ENCODE results near the gene GADD45B.

GADD45B gene, protein sequence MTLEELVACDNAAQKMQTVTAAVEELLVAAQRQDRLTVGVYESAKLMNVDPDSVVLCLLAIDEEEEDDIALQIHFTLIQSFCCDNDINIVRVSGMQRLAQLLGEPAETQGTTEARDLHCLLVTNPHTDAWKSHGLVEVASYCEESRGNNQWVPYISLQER

DNA sequence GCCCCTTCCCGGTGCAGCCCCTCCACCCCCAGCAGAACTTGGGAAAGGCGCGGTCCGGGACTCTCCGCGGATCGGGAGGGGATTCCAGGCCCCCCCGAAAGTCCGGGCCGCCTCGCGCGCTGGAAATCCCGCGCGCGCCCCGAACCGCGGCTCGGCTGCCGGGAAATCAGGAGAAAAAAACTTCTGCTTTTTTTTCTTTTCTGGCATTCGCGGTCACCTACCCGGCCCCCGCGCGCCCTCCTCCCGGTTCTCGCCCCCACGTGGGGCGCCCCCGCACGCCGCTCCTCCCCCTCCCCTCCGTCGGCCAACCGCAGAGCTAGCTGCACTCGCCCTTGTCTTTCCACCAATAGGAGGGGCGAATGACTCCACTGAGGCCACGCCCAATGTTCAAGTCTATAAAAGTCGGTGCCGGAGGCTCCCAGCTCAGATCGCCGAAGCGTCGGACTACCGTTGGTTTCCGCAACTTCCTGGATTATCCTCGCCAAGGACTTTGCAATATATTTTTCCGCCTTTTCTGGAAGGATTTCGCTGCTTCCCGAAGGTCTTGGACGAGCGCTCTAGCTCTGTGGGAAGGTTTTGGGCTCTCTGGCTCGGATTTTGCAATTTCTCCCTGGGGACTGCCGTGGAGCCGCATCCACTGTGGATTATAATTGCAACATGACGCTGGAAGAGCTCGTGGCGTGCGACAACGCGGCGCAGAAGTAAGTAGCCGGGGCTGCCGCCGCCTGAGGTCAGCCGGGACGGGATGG lies at the start of gene GADD45B:
Gene GADD45B (plus strand): TSS at position 426 of the 749 bp plus-strand sequence. CDS start 232 bp downstream, at position 658.
- DNase-seq (ENCODE audit: low read depth): peak; percentile 99

DNA sequence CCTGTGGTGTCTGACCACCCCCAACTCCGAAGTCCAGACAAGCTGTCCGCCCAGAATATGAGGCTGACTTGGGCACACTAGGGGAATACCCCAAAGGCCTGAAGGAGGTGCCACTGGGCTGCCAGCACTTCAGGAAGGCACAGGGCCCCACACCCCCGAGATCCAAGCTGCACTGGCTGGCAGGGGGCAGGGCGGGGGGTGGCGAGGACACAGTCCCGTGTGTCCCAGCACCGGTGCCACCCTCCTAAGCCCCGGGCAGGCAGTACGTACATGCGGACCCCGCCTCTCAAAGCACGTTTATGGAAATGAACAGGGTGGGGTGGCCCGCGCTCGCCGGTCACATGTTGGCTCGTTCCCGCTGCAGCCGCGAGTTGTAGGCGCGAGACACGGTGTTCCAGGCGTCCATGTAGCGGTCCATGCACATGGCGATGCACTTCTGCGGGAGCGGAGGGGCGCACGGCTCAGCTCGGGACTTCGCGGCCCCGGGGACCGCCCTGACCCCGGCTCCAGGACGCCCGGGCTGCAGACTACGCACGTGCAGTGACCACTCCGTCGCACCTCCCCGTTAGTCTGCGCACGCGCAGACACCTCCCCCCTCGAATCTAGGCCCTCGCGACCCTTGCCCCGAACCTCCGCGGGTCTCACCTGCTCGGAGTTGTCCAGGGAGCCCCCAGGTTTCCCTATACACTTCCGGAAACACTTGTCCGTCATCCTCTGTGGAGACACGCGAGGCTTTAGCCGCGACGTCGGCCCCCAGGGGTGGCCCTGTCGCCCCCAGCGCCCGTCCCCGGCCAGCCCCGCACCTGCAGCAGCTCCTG lies 49.1 kb upstream of the GADD45B start:
- DNase-seq (ENCODE audit: low read depth): peak; percentile 63

DNA sequence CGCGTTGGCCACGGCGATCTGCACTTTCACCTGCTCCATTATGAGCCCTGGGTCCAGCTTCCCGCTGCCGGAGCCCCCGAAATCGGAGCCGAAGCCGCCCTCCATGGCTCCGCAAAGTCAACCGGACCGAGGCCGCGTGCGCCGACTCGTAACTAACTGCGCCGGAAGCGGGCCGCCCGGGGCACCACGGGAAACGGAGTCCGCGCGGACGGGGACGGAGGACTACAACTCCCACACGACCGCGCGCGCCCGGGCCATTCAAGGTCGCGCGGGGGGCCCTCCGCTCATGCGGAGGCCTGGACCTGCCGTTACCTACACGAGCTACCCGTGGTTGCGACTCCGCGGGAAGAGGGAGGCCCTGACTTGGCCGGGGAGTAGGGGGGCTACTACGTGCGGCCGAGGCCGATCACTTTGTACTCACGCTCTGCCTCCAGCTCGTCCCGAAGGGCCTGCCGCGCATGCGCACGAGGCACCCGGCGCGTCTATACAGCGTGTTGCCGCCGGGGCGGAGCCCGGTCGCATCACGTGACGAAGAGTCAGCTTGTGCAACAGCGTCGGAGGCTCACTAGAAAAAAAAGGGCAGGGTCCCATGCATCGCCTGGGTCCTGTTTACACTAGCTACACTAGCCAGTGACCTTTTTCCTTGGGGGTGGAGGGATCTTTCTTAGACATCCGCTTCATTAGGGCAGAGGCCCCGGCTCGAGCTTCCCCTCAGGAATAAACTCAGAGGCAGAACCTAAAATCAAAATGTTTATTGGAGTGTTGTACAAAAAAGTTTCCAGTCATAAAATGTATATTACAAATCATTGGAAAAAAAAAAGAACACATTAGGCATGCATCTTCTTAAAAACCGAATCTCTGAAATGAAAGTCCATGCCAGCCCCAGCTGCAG lies 48.3 kb upstream of the GADD45B start, which contains the start of gene TIMM13:
Gene TIMM13 (minus strand): TSS at position 158 of the 892 bp plus-strand sequence. CDS start 53 bp downstream, at position 105.
- peak; percentile 96 for DNase-seq (ENCODE audit: low read depth)

DNA sequence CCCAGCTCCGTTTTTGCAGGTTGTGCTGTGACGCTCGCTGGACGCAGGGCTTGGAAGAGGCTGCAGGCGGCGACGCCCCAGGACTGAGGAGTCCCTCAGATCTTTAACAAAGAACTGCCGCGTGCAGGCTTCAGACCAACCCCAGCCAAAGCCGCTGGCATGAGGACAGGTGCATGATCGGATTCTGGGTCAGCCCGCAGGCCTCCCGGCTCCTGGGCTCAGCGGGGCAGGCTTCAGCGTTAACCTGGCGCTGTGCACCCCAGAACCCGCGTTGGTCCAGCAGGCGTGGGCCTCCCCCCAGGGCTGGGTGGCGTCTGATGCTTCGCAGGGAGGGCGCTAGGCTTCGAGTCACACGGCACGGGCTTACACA lies 47.6 kb upstream of the GADD45B start:
- peak; percentile 45 for DNase-seq (ENCODE audit: low read depth)

DNA sequence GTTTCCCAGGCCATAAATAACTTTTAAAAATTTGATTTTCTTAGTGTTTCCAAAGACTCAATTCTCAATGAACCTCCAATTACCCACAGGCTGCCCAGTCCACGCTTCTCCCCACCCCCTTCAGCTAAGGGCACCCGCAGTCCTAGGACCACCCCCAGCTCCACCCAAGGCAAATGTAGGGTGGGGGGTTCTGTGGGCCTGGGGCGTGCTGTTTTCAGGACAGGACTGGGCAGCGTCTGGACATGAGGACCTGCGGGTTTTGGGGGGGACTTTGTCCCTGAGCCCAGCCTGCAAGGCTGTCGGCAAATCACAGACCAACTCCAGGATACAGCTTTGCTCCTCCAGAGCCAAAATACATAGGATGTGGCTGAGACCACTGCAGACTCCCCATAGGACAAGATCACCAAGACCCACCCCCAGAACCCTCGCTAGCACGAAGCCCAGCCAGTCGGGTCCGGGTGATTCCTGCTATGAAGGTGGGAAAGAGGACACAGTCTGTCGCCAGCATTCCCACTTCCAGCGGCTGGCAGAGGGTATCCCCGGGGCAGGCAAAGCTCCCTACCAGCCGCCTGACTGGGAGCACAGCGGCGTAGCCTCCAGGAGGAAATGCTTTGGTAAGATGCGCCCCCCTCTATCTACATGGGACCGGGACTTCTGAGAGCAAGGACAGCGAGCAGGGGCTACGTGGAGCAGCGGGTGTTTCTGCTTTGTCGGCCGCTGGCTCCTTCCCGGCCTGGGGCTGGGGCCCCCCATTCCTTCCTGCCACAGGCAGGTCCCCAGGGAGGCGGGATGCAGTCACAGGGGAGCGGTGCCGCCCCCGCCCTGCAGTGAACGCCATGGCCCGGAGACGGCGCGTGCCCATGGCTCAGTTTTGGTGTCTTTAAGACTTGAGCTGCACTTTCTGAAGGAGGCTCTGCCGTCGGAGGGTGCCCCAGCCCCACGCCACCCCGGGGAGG lies 46.9 kb upstream of the GADD45B start:
- no peak for DNase-seq (ENCODE audit: low read depth)

DNA sequence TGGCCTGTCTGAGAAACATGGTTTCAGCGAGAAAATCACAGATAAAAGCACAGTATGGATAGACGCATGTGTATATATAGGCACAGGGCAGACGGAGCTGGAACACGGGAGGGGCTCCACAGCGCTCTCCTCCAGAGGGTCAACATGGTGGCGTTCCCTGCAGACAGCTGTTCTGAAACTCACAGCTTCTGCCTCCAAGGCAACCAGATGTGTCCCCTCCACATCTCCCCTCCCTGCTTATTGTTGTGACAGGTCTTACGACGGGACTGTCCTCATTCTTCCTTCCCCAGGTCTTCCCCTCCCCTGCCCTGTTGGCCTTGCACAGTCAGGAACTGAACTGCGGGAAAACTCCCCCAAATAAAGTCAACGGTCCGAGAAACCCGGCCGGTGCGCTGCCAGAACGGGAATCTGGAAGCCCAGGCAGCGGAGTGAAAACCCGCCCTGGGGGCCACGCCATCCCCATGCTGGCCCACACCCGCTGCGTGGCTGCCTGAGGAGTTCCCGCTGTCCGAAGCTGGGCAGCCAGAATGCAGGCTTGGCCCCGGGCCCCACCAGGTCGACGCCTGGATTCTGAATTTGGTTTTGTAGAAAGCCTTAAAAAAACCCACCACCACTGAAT lies 45.9 kb upstream of the GADD45B start:
- no peak for DNase-seq (ENCODE audit: low read depth)

DNA sequence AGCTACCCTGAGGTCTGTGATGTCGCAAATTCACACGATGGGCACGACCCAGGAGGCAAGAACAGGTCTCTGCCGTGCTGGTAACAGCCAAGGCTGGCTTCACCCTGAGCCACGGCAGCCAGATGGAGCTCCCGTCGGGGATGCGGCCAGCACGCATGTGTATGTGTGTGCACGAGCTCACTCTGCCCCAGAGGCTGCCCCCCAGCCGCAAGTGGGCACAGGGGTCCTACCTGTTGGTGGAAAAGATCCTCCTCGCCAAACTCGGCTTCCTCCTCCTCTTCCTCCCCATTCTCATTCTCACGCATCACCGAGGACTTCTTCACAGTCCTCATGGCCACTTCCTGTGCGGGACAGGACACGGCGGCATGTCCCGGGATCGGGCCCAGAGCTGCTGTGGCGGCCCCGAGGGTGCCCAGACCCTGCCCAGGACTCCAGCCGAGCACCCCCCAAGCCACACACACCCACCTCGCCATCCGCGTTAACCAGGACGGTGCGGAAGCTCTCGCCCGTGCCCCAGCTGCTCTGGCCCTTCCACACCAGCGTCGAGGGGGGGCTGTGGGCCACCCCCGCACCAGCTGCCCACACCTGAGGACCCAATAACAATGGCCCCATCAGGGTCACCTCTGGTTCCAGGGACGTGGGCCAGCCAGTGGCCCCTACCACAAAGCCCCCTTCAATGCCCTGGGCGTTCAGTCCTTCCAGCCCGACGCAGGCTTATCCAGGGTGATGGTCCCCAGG lies 44.4 kb upstream of the GADD45B start:
- no peak for DNase-seq (ENCODE audit: low read depth)

DNA sequence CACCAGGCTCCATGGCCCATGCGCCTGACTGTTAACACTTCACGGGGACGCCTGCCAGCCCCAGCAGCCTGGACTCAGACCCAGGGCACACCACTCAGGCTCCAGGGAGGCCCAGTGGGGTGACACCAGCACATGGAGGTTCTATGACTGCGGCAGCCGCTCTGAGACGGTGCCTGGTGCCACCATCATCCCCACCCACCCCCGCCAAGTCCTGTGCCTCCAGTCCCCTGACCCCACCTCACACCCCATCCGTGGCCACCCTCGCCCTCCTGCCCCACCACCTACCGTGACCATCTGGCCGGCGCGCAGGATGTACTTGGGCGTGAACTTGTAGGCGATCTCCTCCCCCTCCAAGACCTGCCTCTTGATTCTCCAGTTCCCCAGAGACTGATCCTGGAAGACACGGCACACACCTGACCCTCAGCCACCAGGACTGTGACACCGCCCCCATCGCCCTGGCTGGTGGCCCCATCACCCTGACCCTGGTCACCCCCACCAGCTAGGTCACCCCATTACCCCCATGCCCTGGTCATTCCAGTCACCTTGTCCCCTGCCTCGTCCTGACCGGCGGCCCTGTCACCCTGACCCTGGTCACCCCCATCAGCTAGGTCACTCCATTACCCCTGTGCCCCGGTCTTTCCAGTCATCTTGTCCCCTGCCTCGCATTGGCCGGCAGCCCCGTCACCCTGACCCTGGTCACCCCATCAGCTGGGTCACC lies 43.6 kb upstream of the GADD45B start:
- DNase-seq (ENCODE audit: low read depth): no peak

DNA sequence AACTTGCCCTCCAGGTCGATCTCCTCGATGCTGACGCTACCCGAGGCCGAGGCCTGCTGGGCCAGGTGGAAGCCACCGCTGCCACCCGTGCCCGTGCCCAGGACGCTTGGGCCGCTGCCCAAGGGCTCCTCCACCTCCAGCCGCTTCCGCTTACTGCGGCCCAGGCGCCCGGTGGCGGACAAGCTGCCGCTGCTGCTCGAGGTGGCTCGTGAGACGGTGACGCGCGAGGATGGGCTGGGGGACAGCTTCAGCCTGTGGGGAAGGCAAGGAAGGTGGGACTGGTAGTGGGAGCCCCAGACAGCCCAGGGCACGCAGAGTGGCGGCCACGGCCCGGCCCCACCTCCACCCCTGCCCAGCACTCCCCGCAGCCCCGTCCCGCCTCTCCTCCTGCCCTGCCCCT lies 42.1 kb upstream of the GADD45B start:
- no peak for DNase-seq (ENCODE audit: low read depth)

DNA sequence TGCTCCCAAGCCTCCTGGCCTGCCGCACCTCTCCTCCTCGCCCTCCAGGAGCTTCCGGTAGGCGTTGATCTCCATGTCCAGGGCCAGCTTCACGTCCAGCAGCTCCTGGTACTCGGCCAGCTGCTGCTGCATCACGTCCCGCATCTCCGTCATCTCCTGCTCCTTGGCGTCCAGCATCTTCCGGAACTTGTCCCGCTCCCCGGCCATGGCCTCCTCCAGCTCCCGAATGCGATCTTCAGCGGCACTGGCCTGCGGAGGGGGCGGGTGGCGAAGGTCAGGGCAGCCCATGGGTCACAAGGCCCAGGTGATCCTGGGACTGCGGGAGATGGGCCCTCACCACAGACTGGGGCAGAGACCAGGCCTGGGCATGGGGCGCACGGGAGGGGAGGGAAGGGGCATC lies 41.7 kb upstream of the GADD45B start:
- DNase-seq (ENCODE audit: low read depth): no peak

DNA sequence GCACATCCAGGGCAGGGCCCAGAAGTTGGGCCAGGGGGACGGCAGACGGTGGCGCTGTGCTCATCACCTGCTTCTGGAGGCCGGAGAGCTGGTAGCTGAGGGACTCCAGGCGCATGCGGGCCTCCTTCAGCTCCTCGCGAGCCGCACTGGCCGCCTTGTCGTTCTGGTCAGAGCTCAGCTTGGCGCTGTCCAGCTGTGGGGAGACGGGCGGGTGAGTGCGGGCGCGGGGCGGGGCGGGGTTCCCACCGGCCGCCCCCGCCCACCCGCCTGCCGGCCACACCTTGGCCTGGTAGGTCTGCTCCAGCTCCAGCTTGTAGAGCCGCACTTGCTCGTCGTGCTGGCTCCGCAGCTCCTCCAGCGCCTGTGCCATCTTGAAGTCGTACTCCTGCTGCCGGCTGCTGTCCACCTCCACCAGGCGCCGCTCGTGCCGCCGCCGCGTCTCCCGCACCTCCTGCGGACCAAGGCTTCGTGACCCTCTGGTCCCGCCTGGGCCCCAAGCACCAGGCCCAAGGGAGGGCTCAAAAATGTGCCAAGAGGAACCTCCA lies 41.1 kb upstream of the GADD45B start:
- no peak for DNase-seq (ENCODE audit: low read depth)

DNA sequence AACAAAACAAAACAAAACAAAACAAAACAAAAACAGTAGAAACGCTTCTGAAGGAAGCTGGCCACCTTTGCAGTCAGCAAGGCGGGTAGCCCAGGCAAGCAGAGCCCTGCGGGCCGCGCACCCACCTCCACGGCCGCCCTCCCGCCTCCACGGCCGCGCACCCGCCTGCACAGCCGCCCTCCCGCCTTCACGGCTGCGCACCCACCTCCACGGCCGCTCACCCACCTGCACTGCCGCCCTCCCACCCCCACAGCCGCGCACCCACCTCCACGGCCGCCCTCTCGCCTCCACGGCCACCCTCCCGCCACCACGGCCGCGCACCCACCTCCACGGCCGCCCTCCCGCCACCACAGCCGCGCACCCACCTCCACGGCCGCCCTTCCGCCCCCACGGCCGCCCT lies 39.5 kb upstream of the GADD45B start:
- no peak for DNase-seq (ENCODE audit: low read depth)

DNA sequence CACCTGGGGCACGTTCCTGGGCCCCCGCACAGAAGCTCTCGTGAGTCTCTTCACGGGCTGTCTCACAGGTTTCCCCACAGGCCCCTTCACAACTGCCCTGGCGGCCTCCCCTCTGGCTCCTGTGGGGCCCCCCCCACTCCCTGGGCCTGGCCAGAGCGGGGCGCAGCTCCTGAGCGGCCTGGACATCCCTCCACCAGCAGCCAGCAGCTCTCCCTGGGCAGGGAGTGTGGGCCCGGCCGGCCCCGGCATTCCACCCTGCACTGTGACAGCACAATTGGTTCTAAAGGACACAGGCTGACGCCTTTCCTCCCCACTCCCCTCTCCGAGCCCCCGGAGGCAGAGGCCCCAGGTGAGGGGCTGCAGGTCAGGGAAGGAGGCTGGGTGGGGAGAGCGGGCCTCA lies 39.0 kb upstream of the GADD45B start:
- DNase-seq (ENCODE audit: low read depth): no peak

DNA sequence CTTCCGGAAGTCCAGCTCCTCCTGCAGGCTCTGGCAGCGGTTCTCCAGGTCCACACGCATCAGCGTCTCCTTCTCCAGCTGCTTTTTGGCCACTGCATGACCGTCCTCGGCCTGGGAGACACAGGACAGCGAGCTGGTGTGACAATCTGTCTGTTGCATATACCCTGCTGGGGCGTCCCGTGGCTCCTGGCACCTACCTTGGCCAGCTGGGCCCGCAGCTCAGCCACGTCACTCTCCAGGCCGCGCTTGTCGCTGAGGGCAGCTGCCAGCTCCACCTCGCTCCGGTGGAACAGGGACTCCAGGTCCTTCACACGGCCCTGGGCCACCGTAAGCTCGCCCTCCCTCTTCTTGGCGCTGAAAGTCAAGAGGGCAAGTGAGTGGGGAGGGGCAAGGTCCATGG lies 37.7 kb upstream of the GADD45B start:
- DNase-seq (ENCODE audit: low read depth): no peak

DNA sequence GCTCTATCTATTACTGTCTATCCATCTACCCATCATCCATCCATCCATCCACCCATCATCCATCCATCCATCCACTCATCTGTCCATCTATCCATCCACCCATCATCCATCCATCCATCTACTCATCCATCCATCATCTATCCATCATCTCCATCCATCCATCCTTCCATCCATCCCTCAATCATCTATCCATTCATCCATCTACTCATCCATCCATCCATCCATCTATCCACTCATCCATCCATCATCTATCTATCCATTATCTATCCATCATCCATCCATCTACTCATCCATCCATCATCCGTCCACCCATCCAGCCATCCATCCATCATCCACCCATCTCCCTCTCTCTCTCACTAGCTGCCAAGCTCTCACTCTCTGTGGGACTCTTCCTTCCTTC lies 35.4 kb upstream of the GADD45B start:
- DNase-seq (ENCODE audit: low read depth): no peak

DNA sequence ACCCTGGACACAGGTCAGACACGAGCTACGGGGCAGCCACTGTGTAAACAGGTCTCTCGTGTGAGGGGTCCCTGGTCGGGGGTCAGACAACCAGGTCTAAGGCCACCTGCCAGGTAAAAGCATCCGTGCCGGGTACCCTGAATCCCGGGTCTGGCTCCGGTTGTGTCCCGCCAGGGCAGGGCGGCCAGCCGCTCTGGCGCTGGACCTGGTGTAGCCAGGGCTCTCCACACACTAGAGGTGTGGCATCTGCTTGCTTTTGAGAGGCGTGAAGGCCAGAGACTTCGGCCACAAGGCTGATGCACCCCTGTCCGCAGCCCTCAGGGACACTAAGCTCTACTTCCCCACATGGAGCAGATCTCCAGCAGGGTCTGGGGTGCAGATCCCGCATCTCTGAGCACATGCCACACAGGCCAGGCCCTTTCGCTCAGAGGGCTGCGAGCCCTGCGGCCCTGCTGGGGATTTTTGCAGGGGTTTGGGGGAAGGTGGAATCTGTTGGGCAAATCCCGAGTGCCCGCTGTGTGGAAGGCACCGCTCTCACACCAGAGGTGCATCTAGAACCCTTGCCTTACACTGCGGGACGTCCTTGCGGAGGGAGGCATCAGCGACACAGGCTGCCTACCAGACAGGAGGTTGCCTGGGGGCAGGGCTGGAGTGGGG lies 34.7 kb upstream of the GADD45B start:
- DNase-seq (ENCODE audit: low read depth): no peak

DNA sequence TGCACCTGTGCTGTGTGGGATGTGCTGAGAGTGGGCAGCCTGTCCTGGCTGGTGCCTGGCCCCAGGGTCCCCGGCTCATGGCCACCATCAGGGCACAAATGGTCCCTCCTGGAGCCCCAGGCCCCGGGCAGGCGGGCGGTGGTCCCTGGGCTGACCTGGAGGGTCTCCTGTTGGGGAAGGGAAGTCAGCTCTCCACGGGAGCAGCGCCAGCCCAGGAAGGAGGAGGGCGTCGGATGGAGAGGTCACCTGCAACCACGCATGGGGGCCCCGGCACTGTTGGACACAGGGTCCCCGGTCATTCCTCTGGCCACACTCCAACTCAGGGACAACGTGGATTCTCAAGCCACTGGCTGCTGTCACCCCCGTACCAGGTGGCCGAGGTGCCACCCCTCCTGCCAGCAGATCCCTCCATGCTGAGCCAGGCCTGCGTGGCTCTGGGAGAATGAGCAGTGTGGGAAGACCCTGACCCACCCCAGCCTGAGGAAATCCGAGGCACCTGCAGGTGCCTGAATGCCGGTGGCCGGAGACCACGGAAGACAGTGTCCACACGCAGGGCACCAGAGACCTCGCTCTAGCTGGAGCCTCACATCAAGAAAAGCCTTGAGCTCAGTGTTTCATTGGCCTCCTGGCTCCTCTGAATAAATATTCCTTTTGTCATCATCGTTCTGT lies 32.7 kb upstream of the GADD45B start:
- DNase-seq (ENCODE audit: low read depth): no peak

DNA sequence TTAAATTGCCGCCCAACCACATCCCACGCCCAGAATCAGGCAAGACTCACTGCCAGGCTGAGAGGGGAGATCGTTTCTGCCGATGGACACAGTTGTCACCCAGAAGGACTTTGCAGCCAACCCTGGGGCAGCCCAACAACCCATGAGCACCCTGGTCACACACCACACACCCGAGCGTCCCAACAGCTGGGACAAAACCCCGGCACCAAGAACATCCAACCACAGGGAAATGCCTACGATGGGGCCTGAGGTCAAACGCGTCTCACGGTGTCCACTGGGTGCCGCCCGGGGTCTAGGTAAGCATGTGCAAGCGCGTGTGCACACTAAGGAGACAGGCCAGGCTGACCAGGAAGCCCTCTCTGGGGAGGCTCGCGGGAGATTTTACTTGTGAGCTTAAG lies 32.1 kb upstream of the GADD45B start:
- DNase-seq (ENCODE audit: low read depth): no peak
